ENCODE results near the gene RNF212. TPM values are rescaled to one million over a fixed set of nuclear protein-coding genes. Genes with fewer than 3 reads are reported as not detected.

RNF212 gene
- total and polyA plus RNA-seq, 9 of the 15 experiments (the other 6 are each of a cell fraction or from before 2014, with no cell fraction given) = 0.04 TPM; not detected in 8

DNA sequence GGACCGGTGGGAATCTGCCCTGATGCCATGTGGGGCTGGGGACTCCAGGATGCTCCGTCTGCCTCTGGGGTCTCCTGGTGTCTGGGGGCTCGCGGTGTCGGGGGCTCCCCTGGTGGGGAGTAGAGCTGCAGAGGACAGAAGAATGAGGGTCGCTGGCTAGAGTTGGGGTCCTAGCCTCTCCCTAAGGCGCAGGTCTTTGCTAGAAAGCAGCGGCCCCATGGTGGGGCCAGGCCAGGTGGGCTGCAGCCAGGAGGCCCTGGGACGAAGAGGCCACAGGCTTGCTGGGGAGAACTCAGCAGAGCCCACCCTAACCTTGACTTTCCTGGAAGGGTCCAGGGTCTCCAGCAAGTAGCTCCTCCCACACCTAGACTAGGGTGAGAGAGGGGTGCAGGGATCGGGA, 80.5 kb downstream of the RNF212 start:
- TF ChIP-seq EZH2 (IDR thresholded peaks at IDR 0.05; ENCODE audit: borderline replicate concordance, low read depth, low read length) (no peak), PHF20 (IDR thresholded peaks at IDR 0.05; ENCODE audit: partially characterized antibody) (no peak), FUS (optimal IDR thresholded peaks at IDR 0.05; ENCODE audit: low read depth, low read length) (no peak), ZNF79 (CRISPR knock-in tag; IDR thresholded peaks at IDR 0.05; ENCODE audit: low read depth) (no peak), NRF1 (conservative IDR thresholded peaks at IDR 0.05 in 1 of 2, IDR thresholded peaks at IDR 0.05 in 1 of 2) (no peak), ZNF347 (CRISPR knock-in tag; IDR thresholded peaks at IDR 0.05; ENCODE audit: low read depth) (no peak), RBM25 (IDR thresholded peaks at IDR 0.05; ENCODE audit: low read depth, low read length, severe bottlenecking) (no peak), FOXJ3 (CRISPR knock-in tag; IDR thresholded peaks at IDR 0.05) (no peak), HEY1 (CRISPR knock-in tag; IDR thresholded peaks at IDR 0.05; ENCODE audit: borderline replicate concordance) (no peak), TAL1 (IDR thresholded peaks at IDR 0.05) (no peak), BRF1 (IDR thresholded peaks at IDR 0.05; ENCODE audit: borderline replicate concordance, extremely low read depth, insufficient read length) (no peak), NCOA4 (IDR thresholded peaks at IDR 0.05; ENCODE audit: partially characterized antibody) (no peak), ZNF707 (CRISPR knock-in tag; conservative IDR thresholded peaks at IDR 0.05) (no peak)
- TF ChIP-seq, protein P1, sequence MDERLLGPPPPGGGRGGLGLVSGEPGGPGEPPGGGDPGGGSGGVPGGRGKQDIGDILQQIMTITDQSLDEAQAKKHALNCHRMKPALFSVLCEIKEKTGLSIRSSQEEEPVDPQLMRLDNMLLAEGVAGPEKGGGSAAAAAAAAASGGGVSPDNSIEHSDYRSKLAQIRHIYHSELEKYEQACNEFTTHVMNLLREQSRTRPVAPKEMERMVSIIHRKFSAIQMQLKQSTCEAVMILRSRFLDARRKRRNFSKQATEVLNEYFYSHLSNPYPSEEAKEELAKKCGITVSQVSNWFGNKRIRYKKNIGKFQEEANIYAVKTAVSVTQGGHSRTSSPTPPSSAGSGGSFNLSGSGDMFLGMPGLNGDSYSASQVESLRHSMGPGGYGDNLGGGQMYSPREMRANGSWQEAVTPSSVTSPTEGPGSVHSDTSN (CRISPR knock-in tag; IDR thresholded peaks at IDR 0.05; ENCODE audit: low read depth) = no peak
- TF ChIP-seq, protein P1 (tag; conservative IDR thresholded peaks at IDR 0.05; ENCODE audit: low read depth) = no peak
- TF ChIP-seq, protein P2, sequence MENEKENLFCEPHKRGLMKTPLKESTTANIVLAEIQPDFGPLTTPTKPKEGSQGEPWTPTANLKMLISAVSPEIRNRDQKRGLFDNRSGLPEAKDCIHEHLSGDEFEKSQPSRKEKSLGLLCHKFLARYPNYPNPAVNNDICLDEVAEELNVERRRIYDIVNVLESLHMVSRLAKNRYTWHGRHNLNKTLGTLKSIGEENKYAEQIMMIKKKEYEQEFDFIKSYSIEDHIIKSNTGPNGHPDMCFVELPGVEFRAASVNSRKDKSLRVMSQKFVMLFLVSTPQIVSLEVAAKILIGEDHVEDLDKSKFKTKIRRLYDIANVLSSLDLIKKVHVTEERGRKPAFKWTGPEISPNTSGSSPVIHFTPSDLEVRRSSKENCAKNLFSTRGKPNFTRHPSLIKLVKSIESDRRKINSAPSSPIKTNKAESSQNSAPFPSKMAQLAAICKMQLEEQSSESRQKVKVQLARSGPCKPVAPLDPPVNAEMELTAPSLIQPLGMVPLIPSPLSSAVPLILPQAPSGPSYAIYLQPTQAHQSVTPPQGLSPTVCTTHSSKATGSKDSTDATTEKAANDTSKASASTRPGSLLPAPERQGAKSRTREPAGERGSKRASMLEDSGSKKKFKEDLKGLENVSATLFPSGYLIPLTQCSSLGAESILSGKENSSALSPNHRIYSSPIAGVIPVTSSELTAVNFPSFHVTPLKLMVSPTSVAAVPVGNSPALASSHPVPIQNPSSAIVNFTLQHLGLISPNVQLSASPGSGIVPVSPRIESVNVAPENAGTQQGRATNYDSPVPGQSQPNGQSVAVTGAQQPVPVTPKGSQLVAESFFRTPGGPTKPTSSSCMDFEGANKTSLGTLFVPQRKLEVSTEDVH (IDR thresholded peaks at IDR 0.05; ENCODE audit: low read depth, partially characterized antibody) = no peak
- TF ChIP-seq, protein P3, sequence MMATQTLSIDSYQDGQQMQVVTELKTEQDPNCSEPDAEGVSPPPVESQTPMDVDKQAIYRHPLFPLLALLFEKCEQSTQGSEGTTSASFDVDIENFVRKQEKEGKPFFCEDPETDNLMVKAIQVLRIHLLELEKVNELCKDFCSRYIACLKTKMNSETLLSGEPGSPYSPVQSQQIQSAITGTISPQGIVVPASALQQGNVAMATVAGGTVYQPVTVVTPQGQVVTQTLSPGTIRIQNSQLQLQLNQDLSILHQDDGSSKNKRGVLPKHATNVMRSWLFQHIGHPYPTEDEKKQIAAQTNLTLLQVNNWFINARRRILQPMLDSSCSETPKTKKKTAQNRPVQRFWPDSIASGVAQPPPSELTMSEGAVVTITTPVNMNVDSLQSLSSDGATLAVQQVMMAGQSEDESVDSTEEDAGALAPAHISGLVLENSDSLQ (IDR thresholded peaks at IDR 0.05) = no peak
- in situ Hi-C loops (cut with MboI) = no loop called here
- Histone ChIP-seq H3K27me3 (ENCODE audit: control insufficient read depth in 2 of 2, insufficient read depth in 2 of 2, low read length in 2 of 2) (0 out of 5 replicates have a peak, but pooled peaks cover 0 to 6% of the 10 kb centered on the region in 2 experiments), H3K9ac (ENCODE audit: insufficient read depth in 1 of 2, low read depth in 2 of 2, low read length in 2 of 2) (no peak overlapping the region; a peak in 1 of 4 replicates), H3K27ac (ENCODE audit: extremely low read depth, low read depth, low read length) (no peak overlapping the region), H3K4me3 (no peak overlapping the region), H3K9me3 (replicated peaks; ENCODE audit: control insufficient read depth, insufficient read depth, low read depth, low read length) (no peaks in the 10 kb centered on the region), H2AFZ (ENCODE audit: low read depth, low read length) (no peak overlapping the region), H3K4me2 (ENCODE audit: insufficient read depth, low read length) (no peak overlapping the region), H4K20me1 (replicated peaks; ENCODE audit: control insufficient read depth, insufficient read depth, low read length) (no peaks in the 10 kb centered on the region), H3K9me1 (ENCODE audit: control insufficient read depth, insufficient read depth, low read length) (no peaks in the 10 kb centered on the region), H3K79me2 (ENCODE audit: control insufficient read depth, insufficient read depth, low read length) (no peaks in the 10 kb centered on the region), H3K4me1 (replicated peaks in 1 of 2; ENCODE audit: control insufficient read depth in 2 of 2, insufficient read depth in 2 of 2, low read length in 2 of 2) (peaks cover 3 to 93% of the 10 kb centered on the region in 2 experiments; a peak in 4 of 5 replicates), H3K36me3 (ENCODE audit: control insufficient read depth, insufficient read depth, low read length) (no peaks in the 10 kb centered on the region)
- no peak for DNase-seq (ENCODE audit: extremely low read depth in 1 of 4, low spot score in 3 of 4)
- ATAC-seq = no peak
- no TSS peak for BruUV-seq (replicated peaks)
- CTCF ChIA-PET (ENCODE audit: low intra/inter-chr PET ratio) = no interaction called here
- POLR2A ChIA-PET = interaction anchor here (0.7 kb wide), 1 partner anchor 23 kb away, joined by 3 read pairs; no protein-coding TSS in a partner anchor
- no peak for FAIRE-seq
- WGBS (ENCODE audit: insufficient coverage, low coverage, missing lambda C conversion rate) = 14% methylated on average over 10 of the region's 10 CpGs
- intact Hi-C loops (cut with micrococcal nuclease) = no loop called here

All from K562 (cell line).